SK-N-SH treated with all-trans-retinoic acid at 6 μM for 48 hours (cell line): ENCODE measurements around the gene URB1.

ENCODE experiments used
- ARNTL ChIP-seq: fragments of 450-650 bp; formaldehyde crosslinking; IDR thresholded peaks from 2 replicates; pipeline ENCODE4 v1.5.0; 2020; ENCODE audit warnings: low read depth, mild to moderate bottlenecking, moderate library complexity, borderline replicate concordance
- OSR1 ChIP-seq: fragments of 250-450 bp; sonication (Bioruptor Pico); IDR thresholded peaks from 2 replicates; pipeline ENCODE4 v1.8.0; 2022; ENCODE audit warnings: moderate library complexity, mild to moderate bottlenecking, inconsistent platforms
- RARB ChIP-seq: fragments of 250-450 bp; sonication (Bioruptor Pico); IDR thresholded peaks from 2 replicates; pipeline ENCODE4 v1.8.0; 2021; ENCODE audit warnings: mild to moderate bottlenecking, moderate library complexity

- TF ChIP-seq OSR1 (no peak), ARNTL (no peak), RARB (CRISPR knock-in tag) (no peak)
These were observed 114.7 kb downstream of the URB1 start for GRCh38 chr21:32278103-32278502.
